HepG2 (cell line): ENCODE results near the gene DUOXA2. TPM values are rescaled to one million over a fixed set of nuclear protein-coding genes. Genes with fewer than 3 reads are reported as not detected.

Experiments used
- AGO2 ChIP-seq: fragments of 200-400 bp; formaldehyde crosslinking; optimal IDR thresholded peaks from 2 replicates; pipeline ENCODE3; 2017; ENCODE audit warnings: mild to moderate bottlenecking, low read depth, low read length, moderate library complexity
- FLYWCH1 ChIP-seq: sonication (generic); formaldehyde crosslinking; IDR thresholded peaks from 2 replicates; pipeline ENCODE4 v1.8.1; 2023; ENCODE audit warnings: mild to moderate bottlenecking, missing genetic modification reagents
- MAFG ChIP-seq: sonication (generic); formaldehyde crosslinking; IDR thresholded peaks from 2 replicates; pipeline ENCODE4 v1.5.1; 2020; ENCODE audit warnings: mild to moderate bottlenecking, missing genetic modification reagents
- MXD4 ChIP-seq: IDR thresholded peaks from 2 replicates; pipeline ENCODE4 v1.6.1; 2016; ENCODE audit warnings: mild to moderate bottlenecking, missing biosample characterization, missing genetic modification reagents
- NFIC ChIP-seq: IDR thresholded peaks from 2 replicates; pipeline ENCODE4 v1.6.1; 2012; ENCODE audit warnings: mild to moderate bottlenecking, low read length, inconsistent platforms
- RCOR2 ChIP-seq: IDR thresholded peaks from 2 replicates; pipeline ENCODE4 v1.6.1; 2016; ENCODE audit warnings: missing biosample characterization, missing genetic modification reagents
- REST ChIP-seq, 2 experiments: IDR thresholded peaks; 2 replicates each; pipeline ENCODE4 v1.6.1; 2011 to 2012; ENCODE audit warnings: low read length in 2 of 2, borderline replicate concordance in 1 of 2, low read depth in 1 of 2, mild to moderate bottlenecking in 1 of 2, moderate library complexity in 1 of 2
- RNF2 ChIP-seq: fragments of 450-650 bp; conservative IDR thresholded peaks from 2 replicates; pipeline ENCODE4 v1.6.1; 2016; ENCODE audit warnings: low read depth
- SSRP1 ChIP-seq: IDR thresholded peaks from 2 replicates; pipeline ENCODE4 v1.6.1; 2016; ENCODE audit warnings: control low read depth
- TFDP1 ChIP-seq: IDR thresholded peaks from 2 replicates; pipeline ENCODE4 v1.6.1; 2016; ENCODE audit warnings: missing compliant biosample characterization, missing genetic modification reagents, borderline replicate concordance
- TOPORS ChIP-seq: sonication (generic); formaldehyde crosslinking; IDR thresholded peaks from 2 replicates; pipeline ENCODE4 v1.8.0; 2023; ENCODE audit warnings: mild to moderate bottlenecking, missing genetic modification reagents
- ZFP90 ChIP-seq: sonication (generic); formaldehyde crosslinking; IDR thresholded peaks from 2 replicates; pipeline ENCODE4 v1.8.0; 2022; ENCODE audit warnings: missing genetic modification reagents, mild to moderate bottlenecking, inconsistent platforms, borderline replicate concordance
- ZMAT5 ChIP-seq: sonication (generic); formaldehyde crosslinking; IDR thresholded peaks from 2 replicates; pipeline ENCODE4 v1.5.0; 2020; ENCODE audit warnings: mild to moderate bottlenecking, low read depth, missing genetic modification reagents, borderline replicate concordance
- ZNF24 ChIP-seq: fragments of 450-650 bp; IDR thresholded peaks from 2 replicates; pipeline ENCODE4 v1.6.1; 2017; ENCODE audit warnings: antibody characterized with exemption, mild to moderate bottlenecking
- ZNF33A ChIP-seq: sonication (generic); formaldehyde crosslinking; IDR thresholded peaks from 2 replicates; pipeline ENCODE4 v1.5.1; 2020; ENCODE audit warnings: missing genetic modification reagents, mild to moderate bottlenecking, moderate library complexity, borderline replicate concordance
- ZNF766 ChIP-seq: sonication (generic); formaldehyde crosslinking; IDR thresholded peaks from 2 replicates; pipeline ENCODE4 v1.5.0; 2020; ENCODE audit warnings: missing genetic modification reagents, borderline replicate concordance
- polyA plus RNA-seq, 8 experiments: library from polyadenylated mRNA; depleted of rRNA in 3 of 8; stranded (reverse) in 7 of 8; unstranded in 1 of 8; fragments of >200 nt; fragmentation: Illumina TruSeq in 4 of 8; extraction: Trizol in 4 of 8; gene quantifications; 2 replicates each; pipeline versions ENCODE4 v1.2.1 to v1.2.3, GENCODE V29; 2011 to 2016; ENCODE audit warnings: low read depth in 4 of 8, missing spikeins in 1 of 8, mixed read lengths in 1 of 8; ENCODE audit not compliant: insufficient read depth in 1 of 8
- total RNA-seq, 5 experiments: library from RNA; depleted of rRNA; stranded (reverse); fragments of >200 nt; fragmentation: Illumina TruSeq; extraction: Trizol; gene quantifications; 2 replicates each; pipeline ENCODE4 v1.2.3, GENCODE V29; 2016; ENCODE audit warnings: low read depth in 1 of 5
- TF ChIP-seq, protein P1 (sequence below): sonication (generic); formaldehyde crosslinking; IDR thresholded peaks from 2 replicates; pipeline ENCODE4 v1.8.0; 2022; ENCODE audit warnings: mild to moderate bottlenecking, missing genetic modification reagents, moderate library complexity
- TF ChIP-seq, protein P2 (sequence below): sonication (generic); formaldehyde crosslinking; IDR thresholded peaks from 2 replicates; pipeline ENCODE4 v1.5.0; 2020; ENCODE audit warnings: mild to moderate bottlenecking, missing genetic modification reagents, borderline replicate concordance

The DUOXA2 gene
- total and polyA plus RNA-seq, 2 of the 13 experiments (the other 11 are each of a cell fraction or from before 2014, with no cell fraction given): 0.32 TPM; not detected in 1

- TF ChIP-seq REST (IDR thresholded peaks at IDR 0.05; ENCODE audit: borderline replicate concordance in 1 of 2, low read depth in 1 of 2, low read length in 2 of 2) (no peak), RCOR2 (no peak), RNF2 (no peak), ZNF33A (CRISPR knock-in tag) (no peak), FLYWCH1 (CRISPR knock-in tag) (no peak), TOPORS (CRISPR knock-in tag) (peak; percentile 41; the same call in 1 of the 2 replicates), MAFG (no peak), AGO2 (peak; percentile 96), TFDP1 (CRISPR knock-in tag) (peak; percentile 74; the same call in 1 of the 2 replicates), ZNF24 (no peak), ZNF766 (CRISPR knock-in tag) (no peak), ZMAT5 (CRISPR knock-in tag) (no peak), MXD4 (CRISPR knock-in tag) (no peak), NFIC (no peak), SSRP1 (no peak), ZFP90 (CRISPR knock-in tag) (no peak)
- TF ChIP-seq, protein P1, sequence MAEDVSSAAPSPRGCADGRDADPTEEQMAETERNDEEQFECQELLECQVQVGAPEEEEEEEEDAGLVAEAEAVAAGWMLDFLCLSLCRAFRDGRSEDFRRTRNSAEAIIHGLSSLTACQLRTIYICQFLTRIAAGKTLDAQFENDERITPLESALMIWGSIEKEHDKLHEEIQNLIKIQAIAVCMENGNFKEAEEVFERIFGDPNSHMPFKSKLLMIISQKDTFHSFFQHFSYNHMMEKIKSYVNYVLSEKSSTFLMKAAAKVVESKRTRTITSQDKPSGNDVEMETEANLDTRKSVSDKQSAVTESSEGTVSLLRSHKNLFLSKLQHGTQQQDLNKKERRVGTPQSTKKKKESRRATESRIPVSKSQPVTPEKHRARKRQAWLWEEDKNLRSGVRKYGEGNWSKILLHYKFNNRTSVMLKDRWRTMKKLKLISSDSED (CRISPR knock-in tag): 0 out of 2 replicates have a peak, but pooled peaks have one; percentile 45
- TF ChIP-seq, protein P2, sequence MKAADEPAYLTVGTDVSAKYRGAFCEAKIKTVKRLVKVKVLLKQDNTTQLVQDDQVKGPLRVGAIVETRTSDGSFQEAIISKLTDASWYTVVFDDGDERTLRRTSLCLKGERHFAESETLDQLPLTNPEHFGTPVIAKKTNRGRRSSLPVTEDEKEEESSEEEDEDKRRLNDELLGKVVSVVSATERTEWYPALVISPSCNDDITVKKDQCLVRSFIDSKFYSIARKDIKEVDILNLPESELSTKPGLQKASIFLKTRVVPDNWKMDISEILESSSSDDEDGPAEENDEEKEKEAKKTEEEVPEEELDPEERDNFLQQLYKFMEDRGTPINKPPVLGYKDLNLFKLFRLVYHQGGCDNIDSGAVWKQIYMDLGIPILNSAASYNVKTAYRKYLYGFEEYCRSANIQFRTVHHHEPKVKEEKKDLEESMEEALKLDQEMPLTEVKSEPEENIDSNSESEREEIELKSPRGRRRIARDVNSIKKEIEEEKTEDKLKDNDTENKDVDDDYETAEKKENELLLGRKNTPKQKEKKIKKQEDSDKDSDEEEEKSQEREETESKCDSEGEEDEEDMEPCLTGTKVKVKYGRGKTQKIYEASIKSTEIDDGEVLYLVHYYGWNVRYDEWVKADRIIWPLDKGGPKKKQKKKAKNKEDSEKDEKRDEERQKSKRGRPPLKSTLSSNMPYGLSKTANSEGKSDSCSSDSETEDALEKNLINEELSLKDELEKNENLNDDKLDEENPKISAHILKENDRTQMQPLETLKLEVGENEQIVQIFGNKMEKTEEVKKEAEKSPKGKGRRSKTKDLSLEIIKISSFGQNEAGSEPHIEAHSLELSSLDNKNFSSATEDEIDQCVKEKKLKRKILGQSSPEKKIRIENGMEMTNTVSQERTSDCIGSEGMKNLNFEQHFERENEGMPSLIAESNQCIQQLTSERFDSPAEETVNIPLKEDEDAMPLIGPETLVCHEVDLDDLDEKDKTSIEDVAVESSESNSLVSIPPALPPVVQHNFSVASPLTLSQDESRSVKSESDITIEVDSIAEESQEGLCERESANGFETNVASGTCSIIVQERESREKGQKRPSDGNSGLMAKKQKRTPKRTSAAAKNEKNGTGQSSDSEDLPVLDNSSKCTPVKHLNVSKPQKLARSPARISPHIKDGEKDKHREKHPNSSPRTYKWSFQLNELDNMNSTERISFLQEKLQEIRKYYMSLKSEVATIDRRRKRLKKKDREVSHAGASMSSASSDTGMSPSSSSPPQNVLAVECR: peak; percentile 53; the same call in 1 of the 2 replicates
Observed at GRCh38 chr15:45166834-45167630, 52.9 kb downstream of the DUOXA2 start (continued).
